A549 treated with AZD2906 at 1 μM for 4 hours (cell line): ENCODE results near the gene METTL1. TPM values are rescaled to one million over a fixed set of nuclear protein-coding genes. Genes with fewer than 3 reads are reported as not detected.

Experiments used
- total RNA-seq: library from RNA; stranded (reverse); fragments of 200-300 nt; extraction: Qiagen RNA extraction; gene quantifications from 5 replicates; pipeline ENCODE4 v1.2.3, GENCODE V29; 2022

METTL1 gene
- 43.0 to 52.2 TPM (median 49.1 TPM) in 5 replicates for total RNA-seq

GRCh38 chr12:57771873-57772428 lies at the start of gene METTL1:
Gene METTL1, minus strand, starts transcription at chr12:57772105. Its CDS starts 22 bp downstream, at chr12:57772083.

GRCh38 chr12:57782608-57783465 lies 10.9 kb upstream of the METTL1 start, which contains the start of gene TSFM:
Gene TSFM, plus strand, starts transcription at chr12:57782787. Its CDS starts 15 bp downstream, at chr12:57782802.

GRCh38 chr12:57772429-57773322 lies 771 bp upstream of the METTL1 start, which contains the start of gene EEF1AKMT3:
Gene EEF1AKMT3, plus strand, starts transcription at chr12:57772614. Its CDS starts 111 bp downstream, at chr12:57772725.

DNA sequence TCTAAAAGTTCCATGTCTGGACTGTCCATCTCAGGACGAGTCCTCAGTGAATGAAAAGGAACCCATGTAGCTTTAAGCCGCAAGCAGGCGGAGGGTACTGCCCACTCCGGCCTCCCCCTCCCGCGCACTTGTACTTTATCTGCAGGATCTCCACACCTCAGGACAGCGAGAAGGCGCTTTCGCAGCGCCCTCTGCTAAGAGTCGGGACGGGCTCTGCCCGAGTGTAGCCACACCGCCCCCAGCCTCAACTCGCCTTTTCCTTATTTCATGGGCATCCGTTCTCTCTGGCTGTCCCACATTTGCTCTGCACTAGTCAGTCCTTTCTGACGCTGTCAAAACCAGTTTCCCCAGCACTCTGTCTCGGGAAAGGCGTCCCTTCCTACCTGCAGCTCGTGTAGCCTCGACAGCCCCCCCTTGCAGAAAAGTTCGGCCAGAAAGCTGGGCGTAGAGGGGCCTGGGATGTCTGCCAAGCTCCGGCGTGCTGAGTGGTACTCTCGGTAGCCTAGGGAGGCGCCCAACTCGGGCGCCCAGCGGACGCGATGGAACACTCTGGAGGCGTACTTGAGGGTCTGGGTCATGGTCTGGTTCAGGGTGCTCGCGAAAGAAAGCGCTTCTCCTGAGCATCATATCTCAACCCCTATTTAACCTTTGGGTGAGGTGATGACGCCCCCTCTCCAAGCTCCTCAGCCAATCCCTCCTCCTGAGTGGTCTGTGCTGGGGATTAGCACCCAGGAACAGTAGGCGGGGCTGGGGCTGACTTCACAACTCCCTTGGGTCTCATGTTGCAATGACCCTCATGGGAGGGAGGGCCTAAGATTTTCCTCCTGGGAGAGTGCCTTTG lies 5.2 kb downstream of the METTL1 start, which contains the start of gene CYP27B1:
TSS of gene CYP27B1 (minus strand) at position 615 of the 841 bp plus-strand sequence. CDS start at position 578, 37 bp downstream.

DNA sequence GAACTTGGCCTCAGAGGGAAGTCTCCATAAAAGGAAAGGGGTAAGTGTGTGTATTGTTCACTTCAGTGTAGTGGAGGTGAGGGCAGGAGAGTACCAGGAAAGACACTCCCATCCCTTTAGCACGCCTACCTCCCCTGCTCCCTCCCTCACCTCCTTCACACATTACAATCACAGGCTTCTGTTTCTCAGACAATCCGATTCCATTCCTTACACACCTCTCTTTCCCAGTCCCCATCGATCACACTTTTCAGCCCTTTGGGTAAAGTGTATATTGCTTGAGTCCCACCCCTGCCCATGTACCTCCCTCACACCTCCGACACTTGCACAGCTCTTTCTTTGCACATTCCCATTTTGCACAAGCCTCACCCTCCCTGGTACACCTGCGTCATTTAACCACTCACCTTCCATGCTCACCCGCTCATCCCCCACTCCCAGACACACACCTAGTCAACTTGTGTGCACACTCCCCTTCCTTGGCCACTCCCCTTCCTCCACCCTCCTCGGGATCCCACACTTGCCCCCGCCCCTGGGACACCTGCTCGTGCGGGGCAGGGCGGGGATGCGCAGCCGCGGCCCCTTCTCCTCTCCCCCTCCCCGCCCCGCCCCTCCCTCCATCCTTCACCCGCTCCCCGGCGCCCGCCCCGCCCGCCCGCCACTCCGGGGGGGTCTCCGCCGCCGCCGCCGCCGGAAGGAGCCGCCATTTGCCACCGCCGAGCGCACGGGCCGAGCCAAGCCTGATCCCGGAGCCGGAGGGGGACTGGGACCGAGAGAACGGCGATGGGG lies 17.3 kb downstream of the METTL1 start, which contains the start of gene MARCHF9:
TSS of gene MARCHF9 (plus strand) at position 693 of the 783 bp plus-strand sequence. CDS start 426 bp downstream, outside the sequence.

GRCh38 chr12:57751788-57752667 lies 19.9 kb downstream of the METTL1 start, which contains the start of gene CDK4:
Gene CDK4, minus strand, starts transcription at chr12:57752310. Its CDS starts 593 bp downstream, at chr12:57751717.

DNA sequence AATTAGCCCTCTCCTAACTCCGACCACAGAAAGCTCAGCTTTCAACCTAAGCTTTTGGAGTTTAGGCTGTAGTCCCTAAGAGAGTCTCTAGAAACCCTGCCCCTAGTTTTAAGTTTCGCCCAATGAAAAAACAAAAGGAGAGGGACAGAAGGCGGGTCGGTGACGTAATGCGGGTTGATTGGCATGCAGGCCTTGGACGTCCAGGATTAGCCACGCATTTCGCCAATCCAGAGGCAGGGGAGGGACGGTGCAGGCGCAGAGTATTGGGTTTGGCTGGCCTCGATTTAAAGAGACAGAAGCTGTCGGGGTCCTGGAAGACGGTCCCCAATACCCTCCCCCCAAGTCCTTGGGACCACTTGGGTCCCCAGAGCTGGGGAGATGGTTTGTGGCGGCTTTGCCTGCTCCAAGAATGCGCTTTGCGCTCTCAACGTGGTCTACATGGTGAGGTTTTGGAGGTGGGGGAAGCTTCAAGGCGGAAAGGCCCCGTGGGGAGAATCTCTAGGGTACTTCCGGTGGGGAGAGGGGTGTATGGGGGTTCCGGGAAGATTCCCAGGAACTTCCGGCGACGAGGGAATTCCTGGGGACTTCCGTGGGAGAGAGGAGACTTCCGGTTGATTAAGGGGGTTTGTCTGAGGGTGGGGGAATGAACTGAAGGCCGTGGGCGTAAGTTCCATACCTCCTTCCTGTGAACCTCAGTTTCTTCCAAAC lies 27.0 kb downstream of the METTL1 start, which contains the start of gene TSPAN31:
TSS of gene TSPAN31 (plus strand) at position 263 of the 708 bp plus-strand sequence. CDS start at position 379, 116 bp downstream.

DNA sequence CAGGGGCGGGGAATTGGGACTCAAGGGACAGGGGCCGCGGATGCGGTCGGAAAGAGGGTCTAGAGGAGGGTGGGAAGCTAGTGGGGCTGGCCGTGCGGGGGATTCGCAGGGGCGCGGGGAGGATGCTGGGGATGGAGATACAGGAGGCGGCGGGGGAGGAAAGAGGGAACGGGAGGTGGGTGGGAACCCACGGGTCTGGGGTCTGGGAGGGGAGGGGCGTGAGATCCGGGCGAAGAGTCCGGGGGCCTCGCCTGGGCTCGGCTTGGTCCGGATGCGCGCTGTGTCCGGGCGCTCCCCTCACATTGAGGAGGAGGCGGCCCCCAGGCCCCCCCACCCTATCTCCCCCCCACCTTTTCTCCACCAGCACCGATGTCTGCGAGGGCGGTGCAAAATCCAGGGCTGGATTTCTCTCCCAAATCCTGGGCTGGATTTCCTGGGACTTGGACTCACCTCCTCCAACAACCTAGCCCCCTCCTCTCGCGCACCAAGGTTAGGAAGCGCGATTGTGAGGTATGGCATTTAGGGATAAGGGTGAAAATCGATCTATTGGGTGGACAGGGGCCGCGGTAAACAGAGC lies 33.2 kb downstream of the METTL1 start, which contains the start of gene AGAP2:
TSS of gene AGAP2 (minus strand) at position 82 of the 577 bp plus-strand sequence. CDS start 496 bp downstream, outside the sequence.

Other genes starting within 250 kb of the METTL1 start
- 19.1 to 28.6 TPM (median 26.3 TPM) in 5 replicates for gene MBD6, start 249.3 kb downstream of the METTL1 start, total RNA-seq
- gene DCTN2, start 224.9 kb downstream of the METTL1 start, total RNA-seq = 119 to 184 TPM (median 123 TPM) in 5 replicates
- 0.17 to 0.24 TPM (median 0.21 TPM) in 5 replicates for gene KIF5A, start 222.1 kb downstream of the METTL1 start, total RNA-seq
- 39.3 to 45.9 TPM (median 40.5 TPM) in 5 replicates for gene PIP4K2C, start 180.9 kb downstream of the METTL1 start, total RNA-seq
- gene DTX3, start 167.3 kb downstream of the METTL1 start, total RNA-seq = 14.2 to 19.7 TPM (median 18.7 TPM) in 5 replicates
- gene ARHGEF25, start 160.7 kb downstream of the METTL1 start, total RNA-seq = 4.2 to 5.6 TPM (median 5.4 TPM) in 5 replicates
- 32.6 to 47.2 TPM (median 42.2 TPM) in 5 replicates for gene B4GALNT1, start 138.9 kb downstream of the METTL1 start, total RNA-seq
- gene OS9, start 78.0 kb downstream of the METTL1 start, total RNA-seq = 112 to 124 TPM (median 114 TPM) in 5 replicates
- gene AGAP2, start 33.4 kb downstream of the METTL1 start, total RNA-seq = 0.09 to 0.23 TPM (median 0.16 TPM) in 5 replicates
- 15.0 to 22.2 TPM (median 17.1 TPM) in 5 replicates for gene TSPAN31, start 27.1 kb downstream of the METTL1 start, total RNA-seq
- 240 to 276 TPM (median 248 TPM) in 5 replicates for gene CDK4, start 19.8 kb downstream of the METTL1 start, total RNA-seq
- 6.4 to 8.0 TPM (median 7.8 TPM) in 5 replicates for gene MARCHF9, start 17.0 kb downstream of the METTL1 start, total RNA-seq
- 1.4 to 2.4 TPM (median 2.0 TPM) in 5 replicates for gene CYP27B1, start 5.0 kb downstream of the METTL1 start, total RNA-seq
- 3.5 to 6.2 TPM (median 5.1 TPM) in 5 replicates for gene EEF1AKMT3, start 509 bp upstream of the METTL1 start, total RNA-seq
- 62.8 to 79.9 TPM (median 69.5 TPM) in 5 replicates for gene TSFM, start 10.7 kb upstream of the METTL1 start, total RNA-seq
- gene AVIL, start 46.6 kb upstream of the METTL1 start, total RNA-seq = 0.39 to 0.74 TPM (median 0.55 TPM) in 5 replicates
- gene CTDSP2, start 74.6 kb upstream of the METTL1 start, total RNA-seq = 38.6 to 55.2 TPM (median 49.3 TPM) in 5 replicates
- gene ATP23, start 169.5 kb upstream of the METTL1 start, total RNA-seq = 4.6 to 5.4 TPM (median 4.9 TPM) in 5 replicates